ENCODE measurements around the gene ABLIM3. TPM values are rescaled to one million over a fixed set of nuclear protein-coding genes. Genes with fewer than 3 reads are reported as not detected.

The ABLIM3 gene
- total and polyA plus RNA-seq, 12 donors: 53.6 to 189 (median 103) TPM

GRCh38 chr5:149162401-149163084 is 21.2 kb downstream of the ABLIM3 start:
- Histone ChIP-seq H3K36me3 (peaks cover 0 to 6% (median 0%) of the 10 kb centered on the region in 9 donors), H3K4me1 (peaks cover 15 to 90% (median 69%) of the 10 kb centered on the region in 9 donors), H3K27ac (peak overlapping the region in 9 of 10 donors; percentile 25 to 93 (median 65)), H3K4me3 (no peak overlapping the region), H3K9me3 (no peaks in the 10 kb centered on the region), H3K27me3 (no peaks in the 10 kb centered on the region)
- WGBS, 2 donors: 43 to 51% methylated on average over 9 of the region's 9 CpGs
- no peak for TF ChIP-seq CTCF (IDR thresholded peaks at IDR 0.05)
- no peak for DNase-seq
- intact Hi-C loops (cut with DNase I): no loop called here
- ATAC-seq: peak in 7 of 8 donors; percentile 6 to 41 (median 22)

GRCh38 chr5:149164731-149165130 is 23.4 kb downstream of the ABLIM3 start:
- Histone ChIP-seq H3K36me3 (peaks cover 0 to 12% (median 0%) of the 10 kb centered on the region in 9 donors), H3K4me3 (no peak overlapping the region), H3K27me3 (no peaks in the 10 kb centered on the region), H3K9me3 (no peaks in the 10 kb centered on the region), H3K27ac (peak overlapping the region in 2 of 10 donors; percentile 8 to 34), H3K4me1 (peaks cover 12 to 86% (median 58%) of the 10 kb centered on the region in 9 donors)
- no peak for TF ChIP-seq CTCF (IDR thresholded peaks at IDR 0.05)
- 73 to 77% methylated on average over 1 of the region's 1 CpG for WGBS, 2 donors
- no peak for DNase-seq
- intact Hi-C loops (cut with DNase I): no loop called here
- ATAC-seq: no peak

- no peaks in the 10 kb centered on the region for H3K9me3 ChIP-seq
- TF ChIP-seq CTCF (IDR thresholded peaks at IDR 0.05): no peak
- ATAC-seq (peak in 2 of 8 donors; percentile 57 to 83), DNase-seq (no peak)
- peaks cover 10 to 86% (median 54%) of the 10 kb centered on the region in 9 donors for H3K4me1 ChIP-seq
- intact Hi-C loops (cut with DNase I): no loop called here
- H3K27ac ChIP-seq: peak overlapping the region in 2 of 10 donors; percentile 11 to 30
- no peaks in the 10 kb centered on the region for H3K27me3 ChIP-seq
- no peak overlapping the region for H3K4me3 ChIP-seq
- H3K36me3 ChIP-seq: peaks cover 0 to 12% (median 0%) of the 10 kb centered on the region in 9 donors
These were observed 24.8 kb downstream of the ABLIM3 start for GRCh38 chr5:149166128-149166527.

- ATAC-seq (no peak), DNase-seq (no peak)
- no peaks in the 10 kb centered on the region for H3K9me3 ChIP-seq
- H3K36me3 ChIP-seq: peaks cover 0 to 12% (median 0%) of the 10 kb centered on the region in 9 donors
- H3K4me3 ChIP-seq: no peak overlapping the region
- peaks cover 8 to 86% (median 55%) of the 10 kb centered on the region in 9 donors for H3K4me1 ChIP-seq
- no peak for TF ChIP-seq CTCF (IDR thresholded peaks at IDR 0.05)
- intact Hi-C loops (cut with DNase I): no loop called here
- H3K27ac ChIP-seq: peak overlapping the region in 2 of 10 donors; percentile 11 to 30
- H3K27me3 ChIP-seq: no peaks in the 10 kb centered on the region
These were observed 25.4 kb downstream of the ABLIM3 start for GRCh38 chr5:149166591-149167100.
